Neural crest cell (in vitro differentiated cells): ENCODE results near the gene TBCE. TPM values are rescaled to one million over a fixed set of nuclear protein-coding genes. Genes with fewer than 3 reads are reported as not detected.

ENCODE experiments used
- DNase-seq: peaks from one replicate; pipeline ENCODE4 v3.0.0; 2021; ENCODE audit warnings: low read depth, mixed read lengths, low spot score
- H3K27ac Mint-ChIP-seq: one replicate; pipeline ENCODE4 v1.8.0; 2021; ENCODE audit warnings: mild to moderate bottlenecking, mixed read lengths; ENCODE audit not compliant: unreplicated experiment
- H3K27me3 Mint-ChIP-seq: 2 replicates; pipeline ENCODE4 v1.8.0; 2021; ENCODE audit warnings: low read depth, mild to moderate bottlenecking, mixed read lengths
- H3K36me3 Mint-ChIP-seq: 2 replicates; pipeline ENCODE4 v1.8.0; 2021; ENCODE audit warnings: low read depth, mild to moderate bottlenecking, mixed read lengths
- H3K4me1 Mint-ChIP-seq: 2 replicates; pipeline ENCODE4 v1.8.0; 2021; ENCODE audit warnings: mixed read lengths
- H3K4me3 Mint-ChIP-seq: one replicate; pipeline ENCODE4 v1.8.0; 2021; ENCODE audit warnings: mild to moderate bottlenecking, mixed read lengths
- H3K9me3 Mint-ChIP-seq: 2 replicates; pipeline ENCODE4 v1.8.0; 2021; ENCODE audit warnings: mixed read lengths
- CTCF ChIP-seq: fragments of 200-600 bp; sonication (generic); conservative IDR thresholded peaks from 2 replicates; pipeline ENCODE4 v1.5.0; 2021; ENCODE audit warnings: antibody characterized with exemption, mild to moderate bottlenecking
- total RNA-seq: library from RNA; stranded (reverse); gene quantifications from 2 replicates; pipeline ENCODE4 v1.2.1, GENCODE V29; 2021

The TBCE gene
- total RNA-seq, 1 donor from 2014 or later = 28.2 TPM

- no peak overlapping the region for H3K27ac Mint-ChIP-seq
- no peak for TF ChIP-seq CTCF
Measured at GRCh38 chr1:235408503-235408960, 41.3 kb downstream of the TBCE start.

GRCh38 chr1:235409042-235409820 is 42.0 kb downstream of the TBCE start:
- H3K36me3 Mint-ChIP-seq = no peaks in the 10 kb centered on the region
- no peaks in the 10 kb centered on the region for H3K9me3 Mint-ChIP-seq
- no peaks in the 10 kb centered on the region for H3K27me3 Mint-ChIP-seq
- no peak for TF ChIP-seq CTCF
- no peak overlapping the region for H3K4me3 Mint-ChIP-seq
- peaks cover 6% of the 10 kb centered on the region for H3K4me1 Mint-ChIP-seq
- peak overlapping the region; percentile 19 for H3K27ac Mint-ChIP-seq
- no peak for DNase-seq

More at GRCh38 chr1:235408503-235408960, 41.3 kb downstream of the TBCE start:
- Mint-ChIP-seq H3K36me3 (no peaks in the 10 kb centered on the region), H3K27me3 (no peaks in the 10 kb centered on the region), H3K4me3 (no peak overlapping the region), H3K4me1 (peaks cover 6% of the 10 kb centered on the region), H3K9me3 (no peaks in the 10 kb centered on the region)
- DNase-seq = no peak

- DNase-seq = no peak
- H3K27ac Mint-ChIP-seq = no peak overlapping the region
- no peaks in the 10 kb centered on the region for H3K9me3 Mint-ChIP-seq
- peaks cover 9% of the 10 kb centered on the region for H3K4me1 Mint-ChIP-seq
- no peaks in the 10 kb centered on the region for H3K27me3 Mint-ChIP-seq
- H3K4me3 Mint-ChIP-seq = no peak overlapping the region
- no peak for TF ChIP-seq CTCF
- H3K36me3 Mint-ChIP-seq = peaks cover 2% of the 10 kb centered on the region
Measured at GRCh38 chr1:235410467-235410866, 43.2 kb downstream of the TBCE start.

- DNase-seq = no peak
- no peak overlapping the region for H3K4me3 Mint-ChIP-seq
- peaks cover 9% of the 10 kb centered on the region for H3K4me1 Mint-ChIP-seq
- H3K27ac Mint-ChIP-seq = no peak overlapping the region
- no peaks in the 10 kb centered on the region for H3K27me3 Mint-ChIP-seq
- H3K9me3 Mint-ChIP-seq = no peaks in the 10 kb centered on the region
- no peak for TF ChIP-seq CTCF
- H3K36me3 Mint-ChIP-seq = peaks cover 2% of the 10 kb centered on the region
Measured at GRCh38 chr1:235411489-235412486, 44.6 kb downstream of the TBCE start.

GRCh38 chr1:235415008-235415904 is 48.0 kb downstream of the TBCE start:
- peak; percentile 44 for DNase-seq
- H3K36me3 Mint-ChIP-seq = peaks cover 2% of the 10 kb centered on the region
- H3K9me3 Mint-ChIP-seq = no peaks in the 10 kb centered on the region
- H3K4me1 Mint-ChIP-seq = peaks cover 14% of the 10 kb centered on the region
- no peaks in the 10 kb centered on the region for H3K27me3 Mint-ChIP-seq
- H3K4me3 Mint-ChIP-seq = peak overlapping the region; percentile 32
- peak; percentile 84 for TF ChIP-seq CTCF
- no peak overlapping the region for H3K27ac Mint-ChIP-seq
